ENCODE data around the gene WDR90. TPM values are rescaled to one million over a fixed set of nuclear protein-coding genes. Genes with fewer than 3 reads are reported as not detected.
A peak's percentile ranks its signal among the peaks of the same experiment; 100 is the strongest.

WDR90 gene
- total RNA-seq, 1 experiment from 2014 or later = 57.8 TPM

- ChIA-PET POLR2A (interaction anchor here (0.8 to 1.1 kb wide), 3 partner anchors 13 to 234 kb away, joined by 3 to 5 read pairs (median 4); partner anchors contain the start of genes DECR2 and WDR90), CTCF (interaction anchor here (1.3 kb wide), 1 partner anchor 109 kb away, joined by 5 read pairs; the partner anchor contains the start of gene CAPN15)
- peak in 1 of 2 experiments; percentile 28 for DNase-seq
- Mint-ChIP-seq H3K4me3 (ENCODE audit: unreplicated experiment) (peak overlapping the region; percentile 93), H3K27ac (ENCODE audit: unreplicated experiment) (no peak overlapping the region), H3K9me3 (ENCODE audit: unreplicated experiment) (no peaks in the 10 kb centered on the region), H3K36me3 (ENCODE audit: insufficient read depth, unreplicated experiment) (peaks cover 19% of the 10 kb centered on the region), H3K27me3 (ENCODE audit: insufficient read depth, unreplicated experiment) (no peaks in the 10 kb centered on the region), H3K4me1 (ENCODE audit: low read depth, unreplicated experiment) (no peaks in the 10 kb centered on the region)
- TF ChIP-seq CTCF (IDR thresholded peaks at IDR 0.05; ENCODE audit: insufficient read depth in 1 of 2, low read depth in 1 of 2, low read length in 1 of 2, severe bottlenecking in 1 of 2, unreplicated experiment in 1 of 2) = no peak
- Histone ChIP-seq H3K36me3 (ENCODE audit: control insufficient read depth, insufficient read depth, low read length) (no peaks in the 10 kb centered on the region), H3K27me3 (replicated peaks; ENCODE audit: control insufficient read depth, insufficient read depth, low read length) (no peaks in the 10 kb centered on the region), H3K9me3 (no peaks in the 10 kb centered on the region), H3K4me3 (ENCODE audit: low read depth, low read length) (peak overlapping the region; percentile 73), H3K4me1 (peaks cover 10% of the 10 kb centered on the region)
- intact Hi-C loops (cut with micrococcal nuclease; ENCODE audit: unreplicated experiment) = loop anchor here (2.0 kb wide), 1 partner anchor 47 kb away; no protein-coding TSS in a partner anchor
- no TSS peak for BruUV-seq (replicated peaks)
Measured at GRCh38 chr16:635573-636205, 13.5 kb upstream of the WDR90 start.

GRCh38 chr16:636206-637080 lies 12.7 kb upstream of the WDR90 start, which contains the start of gene METTL26:
TSS of gene METTL26 (minus strand) at chr16:636305. CDS start at chr16:636290, 15 bp downstream.
- peaks cover 10% of the 10 kb centered on the region for H3K4me1 ChIP-seq
- no peaks in the 10 kb centered on the region for H3K36me3 ChIP-seq (ENCODE audit: control insufficient read depth, insufficient read depth, low read length)
- TF ChIP-seq CTCF (IDR thresholded peaks at IDR 0.05; ENCODE audit: insufficient read depth in 1 of 2, low read depth in 1 of 2, low read length in 1 of 2, severe bottlenecking in 1 of 2, unreplicated experiment in 1 of 2) = peak in 1 of 2 experiments; percentile 3
- intact Hi-C loops (cut with micrococcal nuclease; ENCODE audit: unreplicated experiment) = loop anchor here (2.0 kb wide), 1 partner anchor 48 kb away; no protein-coding TSS in a partner anchor
- Mint-ChIP-seq H3K27ac (ENCODE audit: unreplicated experiment) (peak within 1 kb of the TSS; percentile 98), H3K36me3 (ENCODE audit: insufficient read depth, unreplicated experiment) (peaks cover 19% of the 10 kb centered on the region), H3K4me1 (ENCODE audit: low read depth, unreplicated experiment) (no peaks in the 10 kb centered on the region), H3K4me3 (ENCODE audit: unreplicated experiment) (peak within 1 kb of the TSS; percentile 93), H3K27me3 (ENCODE audit: insufficient read depth, unreplicated experiment) (no peaks in the 10 kb centered on the region), H3K9me3 (ENCODE audit: unreplicated experiment) (no peaks in the 10 kb centered on the region)
- peak; percentile 92 to 95 for DNase-seq
- no peaks in the 10 kb centered on the region for H3K27me3 ChIP-seq (replicated peaks; ENCODE audit: control insufficient read depth, insufficient read depth, low read length)
- peak within 1 kb of the TSS; percentile 73 for H3K4me3 ChIP-seq (ENCODE audit: low read depth, low read length)
- H3K9me3 ChIP-seq = no peaks in the 10 kb centered on the region
- TSS peak; percentile 59 for BruUV-seq (replicated peaks)
- POLR2A ChIA-PET = interaction anchor here (0.8 to 1.1 kb wide), 3 partner anchors 12 to 235 kb away, joined by 3 to 5 read pairs (median 4); partner anchors contain the start of genes DECR2 and WDR90
- CTCF ChIA-PET = interaction anchor here (0.9 to 1.3 kb wide), 2 partner anchors 46 to 109 kb away, joined by 4 to 5 read pairs; partner anchors contain the start of gene CAPN15

Measured in Caco-2 (cell line).